Measurements from ENCODE around the gene CHST9. TPM values are rescaled to one million over a fixed set of nuclear protein-coding genes. Genes with fewer than 3 reads are reported as not detected.

The CHST9 gene
- total RNA-seq, 1 donor from 2014 or later: 5.6 TPM

DNA sequence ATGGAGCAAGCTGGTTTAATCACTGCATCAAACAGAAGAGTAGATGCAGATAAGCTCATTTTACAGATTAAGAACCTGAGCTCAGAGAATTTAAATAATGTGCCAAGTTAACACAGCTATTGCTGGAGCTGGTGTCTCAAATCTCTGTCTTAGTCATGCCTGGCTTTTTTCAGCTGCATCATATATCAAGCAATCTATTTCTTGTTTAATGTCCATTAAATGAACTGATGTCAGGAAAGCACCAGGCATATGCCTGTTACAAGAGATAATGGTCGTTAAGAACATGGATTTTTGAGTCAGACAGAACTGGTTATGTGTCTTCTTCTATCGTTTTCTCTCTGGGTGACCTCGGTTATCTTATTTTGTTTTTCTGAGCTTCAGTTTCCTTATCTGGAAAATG is 259.8 kb downstream of the CHST9 start:
- TF ChIP-seq, protein P1, sequence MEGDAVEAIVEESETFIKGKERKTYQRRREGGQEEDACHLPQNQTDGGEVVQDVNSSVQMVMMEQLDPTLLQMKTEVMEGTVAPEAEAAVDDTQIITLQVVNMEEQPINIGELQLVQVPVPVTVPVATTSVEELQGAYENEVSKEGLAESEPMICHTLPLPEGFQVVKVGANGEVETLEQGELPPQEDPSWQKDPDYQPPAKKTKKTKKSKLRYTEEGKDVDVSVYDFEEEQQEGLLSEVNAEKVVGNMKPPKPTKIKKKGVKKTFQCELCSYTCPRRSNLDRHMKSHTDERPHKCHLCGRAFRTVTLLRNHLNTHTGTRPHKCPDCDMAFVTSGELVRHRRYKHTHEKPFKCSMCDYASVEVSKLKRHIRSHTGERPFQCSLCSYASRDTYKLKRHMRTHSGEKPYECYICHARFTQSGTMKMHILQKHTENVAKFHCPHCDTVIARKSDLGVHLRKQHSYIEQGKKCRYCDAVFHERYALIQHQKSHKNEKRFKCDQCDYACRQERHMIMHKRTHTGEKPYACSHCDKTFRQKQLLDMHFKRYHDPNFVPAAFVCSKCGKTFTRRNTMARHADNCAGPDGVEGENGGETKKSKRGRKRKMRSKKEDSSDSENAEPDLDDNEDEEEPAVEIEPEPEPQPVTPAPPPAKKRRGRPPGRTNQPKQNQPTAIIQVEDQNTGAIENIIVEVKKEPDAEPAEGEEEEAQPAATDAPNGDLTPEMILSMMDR (IDR thresholded peaks at IDR 0.05): no peak
- Histone ChIP-seq H3K27me3 (ENCODE audit: low read depth) (no peaks in the 10 kb centered on the region), H3K9me3 (no peaks in the 10 kb centered on the region), H3K4me3 (no peak overlapping the region), H3K27ac (no peak overlapping the region), H3K4me1 (peaks cover 5% of the 10 kb centered on the region), H3K36me3 (no peaks in the 10 kb centered on the region)
- no peak for DNase-seq
- ATAC-seq: no peak
- intact Hi-C loops (cut with DNase I): no loop called here

DNA sequence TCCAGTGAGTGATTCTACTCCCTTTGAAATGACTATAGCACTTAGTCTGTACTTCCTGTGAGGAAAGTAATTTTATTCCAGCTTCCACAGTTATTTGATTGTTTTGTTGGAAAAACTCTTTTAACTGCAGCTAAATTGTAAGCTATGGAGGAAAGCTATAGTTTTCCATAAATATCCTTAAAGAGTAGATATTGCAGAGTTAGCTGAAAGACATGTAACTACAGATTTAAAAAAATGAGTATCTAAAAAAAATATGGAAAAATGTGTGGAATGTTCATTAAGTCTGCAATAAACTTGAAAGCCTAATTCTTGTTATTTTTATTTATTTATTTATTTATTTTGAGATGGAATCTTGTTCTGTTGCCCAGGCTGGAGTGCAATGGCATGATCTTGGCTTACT is 262.8 kb downstream of the CHST9 start:
- intact Hi-C loops (cut with DNase I): no loop called here
- no peak for ATAC-seq
- H3K27ac ChIP-seq: no peak overlapping the region
- no peak overlapping the region for H3K4me3 ChIP-seq
- DNase-seq: no peak
- peaks cover 12% of the 10 kb centered on the region for H3K4me1 ChIP-seq
- TF ChIP-seq, protein P1 (IDR thresholded peaks at IDR 0.05): no peak
- H3K27me3 ChIP-seq (ENCODE audit: low read depth): no peaks in the 10 kb centered on the region
- H3K9me3 ChIP-seq: no peaks in the 10 kb centered on the region
- H3K36me3 ChIP-seq: no peaks in the 10 kb centered on the region

DNA sequence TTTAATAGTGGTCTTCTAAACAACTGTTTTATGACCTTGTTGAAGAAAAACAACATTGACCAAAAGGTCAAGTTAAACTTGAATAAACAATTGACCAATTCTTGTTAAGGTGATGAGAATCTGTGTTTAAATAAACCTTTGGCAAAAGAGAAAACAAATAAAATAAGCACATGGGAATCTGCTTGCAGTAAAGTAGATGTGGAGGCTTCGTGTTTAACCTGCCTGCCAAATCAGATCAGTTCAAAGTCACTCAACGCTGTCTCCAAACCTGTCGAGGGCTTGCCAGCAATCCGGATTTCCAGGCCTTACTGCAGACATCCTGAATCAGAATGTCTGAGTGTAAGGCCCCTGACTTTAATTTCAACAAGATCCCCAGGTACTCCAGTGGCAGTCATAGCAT is 264.5 kb downstream of the CHST9 start:
- intact Hi-C loops (cut with DNase I): no loop called here
- TF ChIP-seq, protein P1 (IDR thresholded peaks at IDR 0.05): no peak
- no peak overlapping the region for H3K27ac ChIP-seq
- H3K9me3 ChIP-seq: no peaks in the 10 kb centered on the region
- H3K4me3 ChIP-seq: no peak overlapping the region
- peak in 1 of 2 donors; percentile 48 for ATAC-seq
- H3K27me3 ChIP-seq (ENCODE audit: low read depth): no peaks in the 10 kb centered on the region
- H3K36me3 ChIP-seq: no peaks in the 10 kb centered on the region
- peaks cover 12% of the 10 kb centered on the region for H3K4me1 ChIP-seq
- DNase-seq: no peak

DNA sequence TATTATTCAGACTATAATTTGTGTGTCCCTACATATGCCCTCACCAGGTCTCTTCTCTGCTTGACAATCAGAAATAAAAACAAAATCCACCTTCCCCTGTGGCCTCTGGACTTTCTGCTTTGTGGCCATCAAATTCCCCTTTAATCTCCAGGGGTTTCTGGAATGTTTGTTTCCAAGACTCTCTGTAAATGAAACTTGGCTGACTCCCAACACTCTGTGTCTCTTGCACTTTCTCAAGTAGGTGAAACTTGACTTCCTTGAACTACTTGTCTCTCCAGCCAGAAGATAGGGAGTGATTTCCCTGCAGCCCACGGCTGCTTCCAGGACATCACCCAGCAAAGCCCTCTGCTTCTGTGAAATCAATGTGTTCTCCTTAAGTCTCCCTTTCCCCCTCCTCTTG is 265.5 kb downstream of the CHST9 start:
- TF ChIP-seq, protein P1 (IDR thresholded peaks at IDR 0.05): no peak
- H3K9me3 ChIP-seq: no peaks in the 10 kb centered on the region
- no peaks in the 10 kb centered on the region for H3K27me3 ChIP-seq (ENCODE audit: low read depth)
- no peak for DNase-seq
- H3K36me3 ChIP-seq: no peaks in the 10 kb centered on the region
- H3K4me3 ChIP-seq: no peak overlapping the region
- peaks cover 12% of the 10 kb centered on the region for H3K4me1 ChIP-seq
- intact Hi-C loops (cut with DNase I): no loop called here
- H3K27ac ChIP-seq: no peak overlapping the region
- peak; percentile 65 to 91 for ATAC-seq

DNA sequence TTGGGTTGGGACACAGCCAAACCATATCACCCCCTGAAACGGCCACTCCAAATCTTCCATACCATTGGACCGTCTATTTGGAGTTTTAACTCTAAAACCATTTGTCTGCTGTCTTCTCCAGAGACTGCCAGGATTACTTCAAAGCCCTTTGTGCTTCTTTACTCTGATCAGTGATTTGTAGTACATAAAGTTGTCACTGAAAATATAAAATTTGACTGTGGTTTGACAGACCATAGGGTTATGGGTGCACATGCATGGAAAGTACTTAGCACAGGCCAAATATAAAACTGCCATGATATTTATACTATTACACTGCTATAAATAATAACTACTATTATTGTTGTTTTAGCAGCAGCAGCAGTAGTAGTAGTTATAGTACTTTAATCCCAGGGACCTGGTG is 265.9 kb downstream of the CHST9 start:
- intact Hi-C loops (cut with DNase I): no loop called here
- peaks cover 12% of the 10 kb centered on the region for H3K4me1 ChIP-seq
- no peaks in the 10 kb centered on the region for H3K36me3 ChIP-seq
- no peak overlapping the region for H3K27ac ChIP-seq
- ATAC-seq (no peak), DNase-seq (no peak)
- no peaks in the 10 kb centered on the region for H3K27me3 ChIP-seq (ENCODE audit: low read depth)
- no peaks in the 10 kb centered on the region for H3K9me3 ChIP-seq
- TF ChIP-seq, protein P1 (IDR thresholded peaks at IDR 0.05): no peak
- no peak overlapping the region for H3K4me3 ChIP-seq

DNA sequence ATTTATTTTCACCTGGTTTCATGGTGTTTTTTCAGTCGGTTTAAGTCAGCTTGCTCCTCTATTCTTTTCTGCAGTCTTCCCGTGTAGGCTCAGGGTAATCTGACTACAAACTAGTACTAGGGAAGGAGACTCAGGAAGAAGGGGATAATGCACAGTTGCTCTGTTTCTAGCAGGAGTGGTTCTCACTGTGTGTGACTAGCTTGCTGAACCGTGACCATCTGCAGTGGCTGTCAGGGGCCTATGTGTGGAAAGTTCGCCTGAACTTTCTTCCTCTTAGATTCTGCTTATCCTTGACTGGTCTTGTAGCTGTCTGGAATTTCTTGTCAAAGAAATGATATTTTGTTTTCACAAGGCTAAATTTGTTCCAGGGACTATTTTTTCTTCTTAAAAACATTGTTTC is 273.3 kb downstream of the CHST9 start:
- no peaks in the 10 kb centered on the region for H3K27me3 ChIP-seq (ENCODE audit: low read depth)
- H3K4me3 ChIP-seq: no peak overlapping the region
- DNase-seq (no peak), ATAC-seq (no peak)
- H3K27ac ChIP-seq: no peak overlapping the region
- H3K36me3 ChIP-seq: no peaks in the 10 kb centered on the region
- no peaks in the 10 kb centered on the region for H3K9me3 ChIP-seq
- TF ChIP-seq, protein P1 (IDR thresholded peaks at IDR 0.05): no peak
- H3K4me1 ChIP-seq: no peaks in the 10 kb centered on the region
- intact Hi-C loops (cut with DNase I): no loop called here
